Smooth muscle cell (in vitro differentiated cells): ENCODE measurements around the gene SLC1A7. TPM values are rescaled to one million over a fixed set of nuclear protein-coding genes. Genes with fewer than 3 reads are reported as not detected.

Experiments
- DNase-seq: peaks from one replicate; lab custom pipeline; 2025; ENCODE audit not compliant: unreplicated experiment; lab: John Stamatoyannopoulos, UW
- H2AFZ ChIP-seq: fragments of 200-600 bp; sonication (generic); 2 replicates; pipeline ENCODE4 v1.6.0; 2016; ENCODE audit warnings: antibody characterized with exemption, low read depth, mild to moderate bottlenecking
- H3F3A ChIP-seq: fragments of 200-600 bp; sonication (generic); 2 replicates; pipeline ENCODE4 v1.6.0; 2017; ENCODE audit warnings: antibody characterized with exemption, low read depth
- H3K27ac ChIP-seq: fragments of 200-600 bp; sonication (generic); 2 replicates; pipeline ENCODE4 v1.5.1; 2016; ENCODE audit warnings: low read depth, mild to moderate bottlenecking
- H3K27me3 ChIP-seq: fragments of 200-600 bp; sonication (generic); 2 replicates; pipeline ENCODE4 v1.6.1; 2016; ENCODE audit warnings: low read depth, mild to moderate bottlenecking
- H3K36me3 ChIP-seq: fragments of 200-600 bp; sonication (generic); 2 replicates; pipeline ENCODE4 v1.5.1; 2016; ENCODE audit warnings: low read depth
- H3K4me1 ChIP-seq: fragments of 200-600 bp; sonication (generic); 2 replicates; pipeline ENCODE4 v1.5.1; 2016; ENCODE audit warnings: low read depth
- H3K4me2 ChIP-seq: fragments of 200-600 bp; sonication (generic); 2 replicates; pipeline ENCODE4 v1.6.0; 2016; ENCODE audit warnings: mild to moderate bottlenecking
- H3K4me3 ChIP-seq: fragments of 200-600 bp; sonication (generic); 2 replicates; pipeline ENCODE4 v1.5.1; 2016; ENCODE audit warnings: mild to moderate bottlenecking
- H3K79me2 ChIP-seq: fragments of 200-600 bp; sonication (generic); 2 replicates; pipeline ENCODE4 v1.6.0; 2016; ENCODE audit warnings: low read depth, mild to moderate bottlenecking
- H3K9ac ChIP-seq: fragments of 200-600 bp; sonication (generic); 2 replicates; pipeline ENCODE4 v1.6.0; 2016; ENCODE audit warnings: low read depth
- H3K9me3 ChIP-seq: fragments of 200-600 bp; sonication (generic); replicated peaks from 2 replicates; pipeline ENCODE4 v1.5.1; 2016; ENCODE audit warnings: low read depth
- H4K20me1 ChIP-seq: fragments of 200-600 bp; sonication (generic); 2 replicates; pipeline ENCODE4 v1.6.0; 2016; ENCODE audit warnings: low read depth
- CTCF ChIP-seq: fragments of 200-600 bp; sonication (generic); IDR thresholded peaks from 2 replicates; pipeline ENCODE4 v1.5.1; 2017; ENCODE audit warnings: borderline replicate concordance, mild to moderate bottlenecking, antibody characterized with exemption; ENCODE audit not compliant: insufficient read depth, poor library complexity, severe bottlenecking
- WGBS: methylation state at CpG from one replicate; pipeline ENCODE4 v1.1.7; 2016; ENCODE audit warnings: low lambda C conversion rate; 5-methylcytosine and 5-hydroxymethylcytosine counted together
- polyA plus RNA-seq: library from polyadenylated mRNA; unstranded; fragments of >200 nt; fragmentation: Nextera tagmentation; extraction: Ambion mirVana; gene quantifications from 2 replicates; pipeline ENCODE4 v1.2.1, GENCODE V29; 2016
- total RNA-seq: library from RNA; depleted of rRNA; stranded (reverse); fragments of >200 nt; gene quantifications from 2 replicates; pipeline ENCODE4 v1.2.3, GENCODE V29; 2014

Gene SLC1A7
- total and polyA plus RNA-seq, 2 experiments from 2014 or later: 0.05 TPM; not detected in 1

DNA sequence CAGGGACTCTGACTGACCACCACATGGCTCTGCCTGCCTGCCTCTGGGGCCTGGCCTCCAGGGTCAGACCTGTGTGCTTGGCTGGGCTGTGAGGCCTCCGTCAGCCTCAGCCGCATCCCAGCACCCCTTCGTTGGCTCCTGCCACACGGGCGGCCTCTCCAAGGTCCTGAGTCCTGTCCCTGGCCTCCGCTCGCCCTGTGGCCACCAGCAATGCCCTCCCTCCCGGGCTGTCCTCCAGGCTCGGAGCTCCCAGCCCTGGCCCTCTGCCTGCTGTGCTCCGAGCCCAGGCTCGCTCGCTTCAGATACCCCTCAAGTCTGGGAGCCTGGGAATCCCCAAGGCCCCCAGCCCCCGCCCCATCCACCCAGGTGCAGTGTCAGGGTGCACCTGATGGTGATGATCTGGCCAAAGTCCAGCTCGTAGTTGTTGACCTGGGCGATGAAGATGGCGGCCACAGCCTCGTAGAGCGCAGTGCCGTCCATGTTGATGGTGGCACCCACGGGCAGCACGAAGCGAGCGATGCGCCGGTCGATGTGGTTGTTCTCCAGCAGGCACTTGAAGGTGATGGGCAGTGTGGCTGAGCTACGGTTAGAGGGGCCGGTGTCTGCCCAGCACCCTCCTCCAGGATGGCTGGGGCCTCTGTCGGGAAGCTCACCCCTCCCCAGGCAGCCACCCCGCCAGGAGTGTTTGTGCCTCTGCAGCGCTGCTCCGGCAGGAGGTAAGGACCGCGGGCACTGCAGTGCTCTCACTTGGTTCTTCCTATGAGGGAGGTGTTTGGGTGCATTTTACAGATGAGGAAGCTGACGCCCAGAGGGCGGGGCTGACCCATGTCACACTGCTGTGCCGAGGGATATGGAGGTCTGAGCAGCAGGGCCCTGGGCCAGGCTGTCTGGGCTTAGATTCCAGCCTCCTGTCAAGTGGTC, 52.0 kb downstream of the SLC1A7 start:
- Histone ChIP-seq H3K4me3 (no peak overlapping the region), H3K9ac (no peak overlapping the region), H2AFZ (no peak overlapping the region), H3K27ac (no peak overlapping the region), H3K79me2 (no peaks in the 10 kb centered on the region), H3K4me2 (no peak overlapping the region), H3K4me1 (no peaks in the 10 kb centered on the region), H3F3A (no peaks in the 10 kb centered on the region), H3K36me3 (no peaks in the 10 kb centered on the region), H3K27me3 (no peaks in the 10 kb centered on the region), H4K20me1 (no peaks in the 10 kb centered on the region), H3K9me3 (no peaks in the 10 kb centered on the region)
- 95% methylated on average over 35 of the region's 37 CpGs for WGBS
- DNase-seq: no peak
- no peak for TF ChIP-seq CTCF

GRCh38 chr1:53089478-53090226, 52.8 kb downstream of the SLC1A7 start:
- Histone ChIP-seq H3K9me3 (no peaks in the 10 kb centered on the region), H3K79me2 (no peaks in the 10 kb centered on the region), H4K20me1 (no peaks in the 10 kb centered on the region), H3K4me3 (no peak overlapping the region), H3K4me1 (no peaks in the 10 kb centered on the region), H2AFZ (no peak overlapping the region), H3K36me3 (no peaks in the 10 kb centered on the region), H3K9ac (no peak overlapping the region), H3K4me2 (no peak overlapping the region), H3F3A (no peaks in the 10 kb centered on the region), H3K27me3 (no peaks in the 10 kb centered on the region), H3K27ac (no peak overlapping the region)
- no peak for DNase-seq
- TF ChIP-seq CTCF: no peak
- 88% methylated on average over 11 of the region's 11 CpGs for WGBS

GRCh38 chr1:53088616-53089300, 53.7 kb downstream of the SLC1A7 start:
- H3K36me3 ChIP-seq: no peaks in the 10 kb centered on the region
- WGBS: 95% methylated on average over 19 of the region's 19 CpGs
- no peaks in the 10 kb centered on the region for H3K4me1 ChIP-seq
- H3K79me2 ChIP-seq: no peaks in the 10 kb centered on the region
- TF ChIP-seq CTCF: no peak
- no peak overlapping the region for H3K9ac ChIP-seq
- H3K9me3 ChIP-seq: no peaks in the 10 kb centered on the region
- DNase-seq: no peak
- no peak overlapping the region for H3K4me3 ChIP-seq
- no peak overlapping the region for H3K27ac ChIP-seq
- no peaks in the 10 kb centered on the region for H4K20me1 ChIP-seq
- H3F3A ChIP-seq: no peaks in the 10 kb centered on the region
- H3K27me3 ChIP-seq: no peaks in the 10 kb centered on the region
- no peak overlapping the region for H3K4me2 ChIP-seq
- no peak overlapping the region for H2AFZ ChIP-seq
